HG02763 (cell line): Measurements from ENCODE around the gene ACKR3.

Experiments used
- ATAC-seq: cut with Tn5 transposase; IDR thresholded peaks from one replicate; pipeline ENCODE4 v1.9.1; 2021; ENCODE audit warnings: mild to moderate bottlenecking, moderate library complexity; ENCODE audit not compliant: unreplicated experiment

The ACKR3 gene

DNA sequence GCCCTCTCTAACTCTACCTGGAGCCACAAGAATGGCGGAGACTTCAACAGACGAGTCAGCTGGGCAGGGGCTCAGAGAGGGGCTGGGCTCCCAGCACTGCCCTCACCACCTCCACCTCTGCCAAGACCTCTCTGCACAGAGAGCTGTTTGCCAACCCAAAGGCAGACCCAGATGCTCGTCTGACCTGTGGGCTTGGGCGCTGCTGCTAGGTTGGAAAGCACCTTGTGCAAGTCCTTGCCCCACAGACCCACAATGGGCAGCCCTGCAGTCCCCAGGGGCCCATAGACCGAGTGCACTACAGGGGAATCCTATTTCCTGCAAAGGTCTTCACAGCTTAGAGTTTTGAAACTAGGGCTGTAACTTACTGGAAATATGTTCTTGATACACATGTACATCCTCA, 13.3 kb downstream of the ACKR3 start:
- no peak for ATAC-seq

GRCh38 chr2:236583621-236584203, 14.1 kb downstream of the ACKR3 start:
- ATAC-seq, result no peak

DNA sequence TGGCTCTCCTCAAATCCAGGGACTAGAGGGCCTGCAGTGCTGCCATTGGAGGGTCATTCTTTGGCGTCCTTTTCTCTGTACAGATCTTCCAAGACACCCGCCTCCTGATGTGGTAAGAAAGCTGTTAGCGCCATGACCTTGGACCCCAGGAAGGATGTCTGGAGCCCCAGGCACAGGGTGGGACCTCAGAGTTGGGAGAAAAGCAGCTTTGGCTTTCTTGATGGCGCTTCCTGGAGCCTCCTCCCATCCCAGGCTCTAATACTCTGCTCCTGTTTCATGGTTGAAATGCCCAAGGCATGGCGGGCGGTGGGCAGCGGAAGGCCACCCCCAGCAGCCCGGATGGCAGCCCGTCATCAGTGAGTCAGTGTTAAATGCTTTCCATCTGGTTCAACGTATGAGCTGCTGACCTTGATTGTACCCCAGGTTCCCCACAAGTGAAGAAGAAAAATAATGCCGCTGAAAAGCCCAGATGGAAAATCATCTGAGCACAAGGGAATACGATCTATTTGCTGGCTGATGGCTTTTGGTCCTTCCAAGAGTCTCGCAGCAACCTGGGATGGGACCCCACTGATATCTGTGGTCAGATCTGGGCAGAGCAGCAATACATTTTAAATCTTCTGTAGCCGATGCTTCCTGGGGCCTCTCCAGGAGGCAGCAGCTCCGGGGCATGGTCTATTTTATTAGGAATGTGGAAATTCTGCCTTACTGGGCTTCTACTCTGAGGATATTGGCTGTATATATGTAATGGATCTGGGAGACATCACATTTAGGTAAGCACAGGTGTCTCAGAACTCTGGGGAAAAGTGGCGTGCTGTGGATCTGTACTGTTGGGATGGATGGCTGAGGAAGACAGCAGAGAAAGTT, 15.1 kb downstream of the ACKR3 start:
- ATAC-seq, result no peak

GRCh38 chr2:236585966-236586365, 16.3 kb downstream of the ACKR3 start:
- ATAC-seq, result no peak

DNA sequence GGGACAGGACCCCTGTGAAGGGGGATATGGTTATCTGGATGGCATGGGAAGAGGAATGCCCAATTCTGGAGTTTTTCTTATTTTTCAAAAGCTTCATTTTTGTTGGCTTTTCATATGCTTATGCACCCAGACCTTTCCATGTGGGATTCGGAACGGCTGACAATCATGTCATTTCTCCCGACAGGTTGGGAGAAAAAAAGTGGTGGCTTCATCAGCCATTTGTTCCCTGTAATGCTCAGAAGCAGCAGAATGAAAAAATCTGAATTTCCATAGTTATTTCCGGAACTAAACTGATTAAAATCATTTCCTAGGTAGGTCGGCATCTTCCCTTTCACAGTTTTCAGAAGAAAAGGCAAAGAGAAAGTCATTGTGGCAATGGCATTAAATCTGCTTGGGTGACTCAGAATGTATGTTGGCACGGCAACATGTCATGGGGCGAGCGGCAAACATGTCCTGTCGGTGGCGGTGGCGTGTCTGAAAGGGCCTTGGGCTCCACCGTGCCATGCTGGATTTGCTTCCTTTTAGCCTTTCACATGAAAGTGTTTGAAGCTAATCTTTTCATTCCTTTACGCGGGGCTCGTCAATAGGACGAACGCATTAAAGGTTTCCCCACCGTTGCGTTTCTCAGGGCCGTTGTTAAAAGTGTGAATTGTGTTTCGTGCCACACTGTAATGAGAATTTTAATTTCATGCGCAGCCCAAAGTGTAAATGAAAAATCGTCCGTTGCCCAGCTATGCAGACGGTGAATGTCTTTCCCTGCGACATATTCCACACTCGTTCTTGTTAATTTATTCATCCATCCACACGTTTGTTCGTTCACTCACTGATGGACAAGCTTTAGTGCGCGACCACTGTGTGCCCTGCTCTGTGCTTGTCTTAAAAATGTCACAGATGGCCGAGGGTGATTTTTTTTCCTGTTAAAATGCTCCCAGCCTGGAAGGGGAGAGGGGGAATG, 18.5 kb downstream of the ACKR3 start:
- no peak for ATAC-seq

GRCh38 chr2:236588932-236589592, 19.4 kb downstream of the ACKR3 start:
- ATAC-seq, result no peak

DNA sequence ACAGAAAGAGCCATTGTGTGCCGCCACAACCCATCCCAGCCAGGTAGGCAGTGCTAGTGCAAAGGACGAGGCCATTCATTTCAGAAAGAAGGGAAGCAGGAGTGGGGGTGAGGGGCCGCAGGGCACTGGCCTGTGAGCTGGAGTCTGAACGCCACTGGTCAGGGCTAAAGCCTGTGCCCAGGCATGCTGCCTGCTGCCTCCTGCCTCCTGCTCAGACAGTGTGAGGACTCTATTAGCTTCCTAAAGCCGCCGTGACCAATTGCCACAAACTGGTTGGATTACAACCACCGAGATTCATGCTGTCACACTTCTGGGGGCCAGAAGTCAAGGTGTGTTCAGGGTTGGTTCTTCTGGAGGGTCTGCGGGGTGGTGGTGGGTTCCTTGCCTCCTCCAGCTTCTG, 21.2 kb downstream of the ACKR3 start:
- ATAC-seq, result no peak

DNA sequence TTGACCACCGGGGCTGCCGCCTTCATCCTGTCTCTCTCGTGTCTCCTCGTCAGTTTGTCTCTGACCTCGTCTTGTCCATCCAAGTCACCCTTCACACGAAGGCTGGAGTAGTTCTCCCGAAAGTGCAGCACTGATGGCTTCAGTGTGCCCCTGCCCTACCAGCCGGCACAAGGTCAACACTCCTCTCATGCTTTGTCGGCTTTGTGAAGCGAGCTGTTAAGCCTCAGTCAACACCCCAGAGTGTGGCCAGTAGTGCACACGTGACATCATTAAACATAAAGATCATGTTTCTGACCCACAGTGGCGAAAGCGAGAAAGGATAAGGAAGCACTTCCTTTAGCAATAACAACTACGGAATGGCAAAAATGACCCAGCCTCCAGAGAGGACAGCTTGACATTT, 23.2 kb downstream of the ACKR3 start:
- no peak for ATAC-seq

- no peak for ATAC-seq
Observed at GRCh38 chr2:236593531-236593930, 23.9 kb downstream of the ACKR3 start.

- ATAC-seq, result no peak
Observed at GRCh38 chr2:236593956-236594355, 24.3 kb downstream of the ACKR3 start.

GRCh38 chr2:236597629-236598028, 28.0 kb downstream of the ACKR3 start:
- ATAC-seq, result no peak

- ATAC-seq, result no peak
Observed at GRCh38 chr2:236599059-236599458, 29.4 kb downstream of the ACKR3 start.

- ATAC-seq, result no peak
Observed at GRCh38 chr2:236600158-236600557, 30.5 kb downstream of the ACKR3 start.

GRCh38 chr2:236600892-236601291, 31.3 kb downstream of the ACKR3 start:
- ATAC-seq, result no peak

GRCh38 chr2:236601316-236602202, 31.9 kb downstream of the ACKR3 start:
- ATAC-seq, result no peak

DNA sequence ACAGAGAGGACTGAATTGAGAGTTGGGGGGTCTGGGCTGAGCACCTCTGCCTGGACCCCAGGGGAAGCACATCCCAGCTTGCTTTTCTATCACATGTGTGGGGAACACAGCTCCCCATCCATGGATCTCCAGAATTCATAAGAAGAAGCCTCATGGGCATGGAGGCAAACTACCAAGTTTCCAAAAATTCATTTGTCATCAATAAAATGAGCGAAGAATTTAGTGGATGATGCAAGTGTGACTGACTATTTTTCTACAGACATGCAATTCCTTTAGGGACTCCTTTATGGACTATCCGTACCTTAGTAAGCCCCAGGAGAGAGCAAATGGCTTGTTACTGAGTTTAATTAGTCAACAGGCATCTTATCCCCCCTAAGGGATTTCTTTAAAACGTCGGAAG, 33.1 kb downstream of the ACKR3 start:
- no peak for ATAC-seq

DNA sequence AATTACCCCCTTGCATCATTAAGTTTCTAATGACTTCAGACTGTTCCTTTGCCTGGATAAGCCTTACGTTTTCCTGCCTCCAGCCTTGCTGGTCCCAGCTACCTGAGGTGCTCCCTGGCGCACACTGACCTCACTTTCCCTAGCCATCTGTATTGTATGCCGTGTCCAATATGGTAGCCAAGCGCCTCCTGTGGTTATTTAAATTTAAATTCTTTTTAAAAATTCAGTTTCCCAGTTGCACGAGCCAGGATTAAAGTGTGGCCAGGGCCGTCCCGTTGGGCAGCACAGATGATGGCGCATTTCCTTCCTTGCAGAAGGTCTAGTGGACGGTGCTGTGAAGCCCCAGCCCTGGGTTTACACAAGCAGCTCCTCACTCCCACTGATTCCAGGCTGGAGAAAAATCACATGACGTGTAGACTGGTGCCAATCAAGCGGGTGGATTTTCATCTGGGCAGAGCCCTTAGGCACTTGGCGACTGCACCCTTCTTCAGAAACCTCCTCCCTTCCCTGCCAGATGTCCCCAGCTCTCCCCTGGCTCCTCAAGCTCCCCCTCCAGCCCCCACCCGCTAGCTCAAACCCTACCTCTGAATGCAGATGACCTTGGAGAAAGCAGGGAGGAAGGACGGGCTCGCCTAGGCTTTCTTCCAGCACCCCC, 33.9 kb downstream of the ACKR3 start:
- no peak for ATAC-seq

DNA sequence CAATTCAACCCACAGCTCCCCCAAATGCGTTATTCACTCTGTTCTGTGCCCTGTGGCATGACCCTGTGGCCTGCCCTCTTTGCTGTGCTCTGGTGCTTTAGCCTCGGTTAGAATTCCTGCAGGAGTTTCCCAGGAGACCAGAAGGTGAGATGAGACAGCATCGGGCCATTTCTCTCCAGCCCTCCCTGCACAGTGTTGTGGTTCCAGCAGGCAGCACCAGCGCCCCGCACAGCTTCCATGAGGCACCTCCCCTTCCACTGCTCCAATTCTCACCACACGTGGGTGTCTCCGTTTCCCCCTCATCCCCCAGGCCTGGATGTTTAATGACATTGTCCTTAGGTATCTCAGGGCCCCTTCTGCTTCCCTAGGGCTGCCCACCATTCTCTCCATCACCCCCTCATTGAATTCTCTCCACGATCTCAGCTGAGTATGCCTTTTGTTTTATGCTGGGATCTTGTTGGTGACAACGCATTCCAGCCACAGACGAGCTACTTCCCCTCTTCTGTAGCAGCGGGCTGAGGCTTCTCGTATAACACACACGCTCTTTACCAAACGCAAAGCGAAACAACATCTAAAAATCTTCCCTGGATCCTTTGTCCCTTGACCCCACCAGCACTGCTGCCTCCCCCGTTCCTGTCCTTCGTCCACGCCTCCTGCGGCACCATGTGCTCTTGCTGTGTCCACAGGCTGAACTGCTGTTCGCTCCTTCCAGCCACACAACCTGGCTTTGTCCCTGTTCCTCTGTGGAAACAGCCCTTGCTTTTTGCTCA, 35.1 kb downstream of the ACKR3 start:
- ATAC-seq, result no peak

DNA sequence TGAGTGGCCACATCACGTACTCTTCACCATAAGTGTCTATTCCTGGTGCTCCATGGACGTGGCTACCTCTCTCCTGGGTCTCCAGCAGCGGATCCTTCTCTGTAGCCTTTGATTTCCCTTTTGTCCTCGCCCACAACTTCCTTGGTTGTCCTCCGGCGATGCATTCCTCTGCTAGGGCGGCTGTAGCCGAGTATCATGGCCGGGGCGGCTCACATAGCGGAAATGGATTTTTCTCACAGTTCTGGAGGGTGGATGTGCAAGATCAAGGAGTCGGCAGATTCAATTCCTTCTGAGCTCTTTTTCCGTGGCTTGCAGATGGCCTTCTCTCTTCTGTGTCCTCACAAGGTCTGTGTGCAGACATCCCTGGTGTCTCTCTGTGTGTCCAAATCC, 35.7 kb downstream of the ACKR3 start:
- no peak for ATAC-seq
